OCI-LY7 (cell line): ENCODE results near the gene SCAMP5. TPM values are rescaled to one million over a fixed set of nuclear protein-coding genes. Genes with fewer than 3 reads are reported as not detected.

Experiments used
- BruUV-seq: library from RNA; stranded (reverse); fragments of 400-500 nt; replicated peaks from 2 replicates; lab custom pipeline; 2021; lab: Mats Ljungman, UMichigan
- CTCF ChIA-PET: fragments of 300-600 bp; sonication (Branson Sonifier 250); formaldehyde crosslinking; loops from one replicate; lab custom pipeline; 2022; ENCODE audit warnings: antibody characterized with exemption; ENCODE audit not compliant: unreplicated experiment; lab: Charles Lee
- POLR2A ChIA-PET: fragments of 300-600 bp; sonication (Branson Sonifier 250); formaldehyde crosslinking; loops from one replicate; lab custom pipeline; 2022; ENCODE audit warnings: antibody characterized with exemption; lab: Charles Lee
- DNase-seq: peaks from one replicate; pipeline ENCODE4 v3.0.0-alpha.2; 2015; ENCODE audit warnings: low spot score
- H2AFZ ChIP-seq: fragments of 200-600 bp; sonication (generic), shearing (Covaris generic); 2 replicates; pipeline ENCODE4 v1.6.1; 2014; ENCODE audit warnings: mild to moderate bottlenecking, antibody characterized with exemption, low read length, moderate library complexity
- H3K27ac ChIP-seq: fragments of 200-600 bp; sonication (generic); 2 replicates; pipeline ENCODE4 v1.5.1; 2014; ENCODE audit warnings: mixed run types, low read depth, mild to moderate bottlenecking, moderate library complexity, low read length, inconsistent platforms; ENCODE audit not compliant: poor library complexity, severe bottlenecking
- H3K36me3 ChIP-seq: fragments of 200-600 bp; sonication (generic); 2 replicates; pipeline ENCODE4 v1.6.1; 2014; ENCODE audit warnings: mild to moderate bottlenecking, antibody characterized with exemption, low read length, moderate library complexity, mixed read lengths; ENCODE audit not compliant: insufficient read depth
- H3K4me1 ChIP-seq: fragments of 200-600 bp; sonication (generic); 2 replicates; pipeline ENCODE4 v1.5.1; 2014; ENCODE audit warnings: mild to moderate bottlenecking, low read length; ENCODE audit not compliant: insufficient read depth, poor library complexity, severe bottlenecking
- H3K4me2 ChIP-seq: fragments of 200-600 bp; sonication (generic); 2 replicates; pipeline ENCODE4 v1.6.1; 2014; ENCODE audit warnings: mild to moderate bottlenecking, low read length
- H3K4me3 ChIP-seq: fragments of 200-600 bp; sonication (generic); 2 replicates; pipeline ENCODE4 v1.5.1; 2014; ENCODE audit warnings: mild to moderate bottlenecking, low read depth, low read length; ENCODE audit not compliant: poor library complexity, severe bottlenecking
- H3K79me2 ChIP-seq: fragments of 200-600 bp; sonication (generic); 2 replicates; pipeline ENCODE4 v1.6.1; 2016; ENCODE audit warnings: low read depth, mild to moderate bottlenecking, low read length, moderate library complexity, mixed read lengths; ENCODE audit not compliant: insufficient read depth
- H3K9me2 ChIP-seq: fragments of 200-600 bp; sonication (generic); 2 replicates; pipeline ENCODE4 v1.6.1; 2016; ENCODE audit warnings: mild to moderate bottlenecking, low read length, mixed read lengths; ENCODE audit not compliant: insufficient read depth
- H3K9me3 ChIP-seq: fragments of 200-600 bp; sonication (generic); 2 replicates; pipeline ENCODE4 v1.6.1; 2014; ENCODE audit warnings: mild to moderate bottlenecking, mixed run types, low read length, mixed read lengths
- H4K20me1 ChIP-seq: fragments of 200-600 bp; sonication (generic); 2 replicates; pipeline ENCODE4 v1.6.1; 2014; ENCODE audit warnings: mild to moderate bottlenecking, antibody characterized with exemption, low read length, moderate library complexity, mixed read lengths; ENCODE audit not compliant: insufficient read depth
- EZH2phosphoT487 ChIP-seq: fragments of 200-600 bp; sonication (generic); IDR thresholded peaks from 2 replicates; pipeline ENCODE4 v1.6.1; 2018; ENCODE audit warnings: low read depth, borderline replicate concordance, mild to moderate bottlenecking, mixed run types, antibody characterized with exemption, low read length, moderate library complexity, mixed read lengths
- intact Hi-C: fragments of 100-400 bp; cut with micrococcal nuclease; formaldehyde crosslinking; loops from one replicate; pipeline ENCODE4 v1.10.0; 2022; ENCODE audit not compliant: unreplicated experiment
- total RNA-seq, 2 experiments: library from RNA; depleted of rRNA in 1 of 2; stranded (reverse); fragments of >200 nt in 1 of 2; shearing (Covaris generic) in 1 of 2; gene quantifications; 2 replicates each; pipeline ENCODE4 v1.2.3, GENCODE V29; 2014 to 2022
- TF ChIP-seq, protein P1 (sequence below): fragments of 200-600 bp; sonication (generic); conservative IDR thresholded peaks from 2 replicates; pipeline ENCODE4 v1.5.1; 2014; ENCODE audit warnings: mild to moderate bottlenecking, antibody characterized with exemption, low read length, moderate library complexity, mixed read lengths

SCAMP5 gene
- total RNA-seq, 2 experiments from 2014 or later: 29.4 to 43.7 TPM

DNA sequence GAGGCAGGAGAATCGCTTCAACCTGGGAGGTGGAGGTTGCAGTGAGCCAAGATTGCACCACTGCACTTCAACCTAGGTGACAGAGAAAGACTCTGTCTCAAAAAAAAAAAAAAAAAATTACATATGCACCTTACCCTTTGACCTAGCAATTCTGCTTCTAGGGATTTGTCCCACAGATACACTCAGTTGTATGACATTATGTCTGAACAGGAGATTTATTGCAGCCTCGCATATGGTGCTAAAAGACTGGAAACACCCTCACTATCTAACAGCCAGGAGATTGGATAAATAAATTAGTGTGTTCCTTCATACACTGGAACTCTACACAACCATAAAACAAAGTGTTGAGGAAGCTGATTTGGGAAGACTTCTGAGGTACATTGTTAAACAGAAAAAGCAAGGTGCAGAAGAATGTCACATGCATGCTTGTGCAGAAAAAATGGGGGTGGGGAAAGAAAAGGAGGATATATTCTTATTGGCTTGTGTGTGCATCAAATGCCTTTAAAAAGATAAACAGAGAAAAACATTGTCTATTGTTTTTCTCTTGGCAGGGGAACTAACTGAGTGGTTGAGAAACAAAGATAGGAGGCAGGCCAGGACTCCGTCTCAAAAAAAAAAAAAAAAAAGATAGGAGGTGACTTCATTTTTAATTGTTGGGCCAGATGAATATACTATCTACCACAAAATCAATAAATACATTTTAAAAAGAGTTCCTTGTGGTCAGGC lies 59.0 kb downstream of the SCAMP5 start:
- Histone ChIP-seq H3K79me2 (no peaks in the 10 kb centered on the region), H3K9me3 (no peaks in the 10 kb centered on the region), H4K20me1 (no peaks in the 10 kb centered on the region), H3K27ac (no peak overlapping the region), H3K9me2 (no peaks in the 10 kb centered on the region), H3K4me2 (no peak overlapping the region), H2AFZ (no peak overlapping the region), H3K4me3 (no peak overlapping the region), H3K4me1 (no peaks in the 10 kb centered on the region), H3K36me3 (peaks cover 20% of the 10 kb centered on the region)
- ChIA-PET CTCF (no interaction called here), POLR2A (interaction anchor here (0.7 to 0.8 kb wide), 2 partner anchors 16 to 20 kb away, joined by 5 to 6 read pairs; no protein-coding TSS in a partner anchor)
- TF ChIP-seq EZH2phosphoT487: no peak
- TF ChIP-seq, protein P1, sequence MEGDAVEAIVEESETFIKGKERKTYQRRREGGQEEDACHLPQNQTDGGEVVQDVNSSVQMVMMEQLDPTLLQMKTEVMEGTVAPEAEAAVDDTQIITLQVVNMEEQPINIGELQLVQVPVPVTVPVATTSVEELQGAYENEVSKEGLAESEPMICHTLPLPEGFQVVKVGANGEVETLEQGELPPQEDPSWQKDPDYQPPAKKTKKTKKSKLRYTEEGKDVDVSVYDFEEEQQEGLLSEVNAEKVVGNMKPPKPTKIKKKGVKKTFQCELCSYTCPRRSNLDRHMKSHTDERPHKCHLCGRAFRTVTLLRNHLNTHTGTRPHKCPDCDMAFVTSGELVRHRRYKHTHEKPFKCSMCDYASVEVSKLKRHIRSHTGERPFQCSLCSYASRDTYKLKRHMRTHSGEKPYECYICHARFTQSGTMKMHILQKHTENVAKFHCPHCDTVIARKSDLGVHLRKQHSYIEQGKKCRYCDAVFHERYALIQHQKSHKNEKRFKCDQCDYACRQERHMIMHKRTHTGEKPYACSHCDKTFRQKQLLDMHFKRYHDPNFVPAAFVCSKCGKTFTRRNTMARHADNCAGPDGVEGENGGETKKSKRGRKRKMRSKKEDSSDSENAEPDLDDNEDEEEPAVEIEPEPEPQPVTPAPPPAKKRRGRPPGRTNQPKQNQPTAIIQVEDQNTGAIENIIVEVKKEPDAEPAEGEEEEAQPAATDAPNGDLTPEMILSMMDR: no peak
- BruUV-seq: no TSS peak
- no peak for DNase-seq
- intact Hi-C loops: no loop called here

DNA sequence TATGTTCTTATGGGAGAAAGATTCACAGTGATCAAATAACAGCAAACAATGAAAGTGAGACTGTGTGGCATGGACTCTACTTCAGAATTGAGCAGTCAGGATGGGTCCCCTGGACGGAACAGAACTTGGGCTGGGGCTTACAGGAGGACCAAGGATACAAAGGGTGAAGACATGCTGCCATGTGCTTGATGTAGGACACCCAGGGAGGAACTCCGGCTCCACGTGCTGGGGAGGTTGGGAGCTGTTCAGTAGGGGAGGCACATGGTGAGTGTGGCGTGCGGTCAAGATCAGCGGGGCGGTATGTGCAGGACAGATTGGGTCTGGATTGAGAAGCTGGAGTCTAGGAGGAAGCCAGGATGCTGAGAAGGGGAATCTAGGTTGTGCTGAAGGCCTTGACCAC lies 60.7 kb downstream of the SCAMP5 start:
- H4K20me1 ChIP-seq: no peaks in the 10 kb centered on the region
- DNase-seq: no peak
- TSS peak; percentile 27 for BruUV-seq
- CTCF ChIA-PET: no interaction called here
- no peaks in the 10 kb centered on the region for H3K4me1 ChIP-seq
- H2AFZ ChIP-seq: no peak overlapping the region
- H3K36me3 ChIP-seq: peaks cover 12% of the 10 kb centered on the region
- no peaks in the 10 kb centered on the region for H3K9me3 ChIP-seq
- POLR2A ChIA-PET: no interaction called here
- no peak overlapping the region for H3K27ac ChIP-seq
- intact Hi-C loops: no loop called here
- H3K4me3 ChIP-seq: no peak overlapping the region
- H3K79me2 ChIP-seq: no peaks in the 10 kb centered on the region
- H3K4me2 ChIP-seq: no peak overlapping the region
- no peaks in the 10 kb centered on the region for H3K9me2 ChIP-seq
- TF ChIP-seq EZH2phosphoT487: no peak
- TF ChIP-seq, protein P1: no peak

DNA sequence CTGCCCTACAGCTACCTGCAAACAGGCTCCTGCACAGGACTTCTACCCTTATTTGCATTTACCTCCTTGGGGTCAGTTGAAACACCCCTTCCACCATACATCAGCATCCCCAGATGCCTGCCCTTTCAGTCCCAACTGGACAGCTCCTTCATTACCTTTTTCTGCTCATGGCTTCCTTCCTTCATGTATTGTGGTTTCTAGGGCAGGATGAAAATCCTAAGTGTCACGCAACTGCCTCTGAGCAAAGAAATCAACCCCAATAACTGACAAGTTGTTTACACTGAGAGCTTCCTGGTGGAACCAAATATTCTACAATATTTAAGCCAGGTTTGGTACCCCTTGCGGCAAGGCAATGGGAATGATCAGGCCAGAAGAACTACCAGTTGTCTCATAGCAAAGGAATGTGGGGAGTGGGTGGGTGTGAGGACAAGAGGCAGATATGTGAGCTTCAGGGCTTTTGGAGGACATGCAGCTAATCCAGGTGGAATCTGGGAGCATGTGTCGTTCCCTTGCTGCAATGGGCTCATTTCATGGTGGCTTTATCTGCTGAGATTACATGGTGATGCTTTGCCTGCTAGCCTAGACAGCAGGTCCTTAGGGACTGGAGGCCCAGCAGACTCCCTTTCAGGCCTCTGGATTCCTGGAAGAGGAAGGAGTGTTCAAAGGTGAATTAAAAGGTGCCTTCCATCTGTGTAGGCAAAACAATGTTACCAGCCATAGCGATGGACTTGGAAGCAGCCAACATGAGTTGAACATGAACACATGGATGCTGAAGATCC lies 63.0 kb downstream of the SCAMP5 start:
- BruUV-seq: no TSS peak
- no peak overlapping the region for H3K4me2 ChIP-seq
- POLR2A ChIA-PET: interaction anchor here (1.1 kb wide), 1 partner anchor 8 kb away, joined by 4 read pairs; no protein-coding TSS in a partner anchor
- no peaks in the 10 kb centered on the region for H4K20me1 ChIP-seq
- H3K36me3 ChIP-seq: peaks cover 4% of the 10 kb centered on the region
- H3K79me2 ChIP-seq: no peaks in the 10 kb centered on the region
- intact Hi-C loops: no loop called here
- TF ChIP-seq, protein P1: no peak
- no peak for TF ChIP-seq EZH2phosphoT487
- no peaks in the 10 kb centered on the region for H3K9me2 ChIP-seq
- no peak for DNase-seq
- no peaks in the 10 kb centered on the region for H3K9me3 ChIP-seq
- no peak overlapping the region for H3K27ac ChIP-seq
- no peaks in the 10 kb centered on the region for H3K4me1 ChIP-seq
- CTCF ChIA-PET: no interaction called here
- no peak overlapping the region for H3K4me3 ChIP-seq
- no peak overlapping the region for H2AFZ ChIP-seq
